GM12878 (cell line): ENCODE data around the gene CADPS. TPM values are rescaled to one million over a fixed set of nuclear protein-coding genes. Genes with fewer than 3 reads are reported as not detected.

ENCODE experiments used
- ATAC-seq: fragments of 200-7000 bp; cut with Tn5 transposase; 3 replicates; pipeline ENCODE4 v1.9.1; 2020; ENCODE audit warnings: mild to moderate bottlenecking, moderate library complexity
- BruUV-seq: library from RNA; stranded (reverse); fragments of 400-500 nt; replicated peaks from 2 replicates; lab custom pipeline; 2021; lab: Mats Ljungman, UMichigan
- CTCF ChIA-PET: fragments of 300-600 bp; sonication (Branson Sonifier 250); formaldehyde crosslinking; extraction: SDS; loops from one replicate; lab custom pipeline; 2021; ENCODE audit warnings: inconsistent platforms; lab: Yijun Ruan, JAX
- POLR2A ChIA-PET: fragments of 350-600 bp; formaldehyde crosslinking; extraction: SDS; loops from one replicate; lab custom pipeline; 2021; ENCODE audit warnings: inconsistent platforms; lab: Charles Lee
- RAD21 ChIA-PET: fragments of 300-600 bp; sonication (Branson Sonifier 250); formaldehyde crosslinking; loops from one replicate; lab custom pipeline; 2023; ENCODE audit warnings: antibody characterized with exemption; ENCODE audit not compliant: unreplicated experiment; lab: Charles Lee
- SMC1A ChIA-PET: fragments of 300-600 bp; sonication (Branson Sonifier 250); formaldehyde crosslinking; loops from one replicate; lab custom pipeline; 2023; ENCODE audit not compliant: unreplicated experiment, uncharacterized antibody; lab: Charles Lee
- DNase-seq: peaks from one replicate; pipeline ENCODE4 v3.0.0-alpha.2; 2011; ENCODE audit warnings: low read depth, low spot score
- FAIRE-seq: peaks from 3 replicates; lab custom pipeline; 2011; peaks lifted over from hg19 to GRCh38; lab: Jason Lieb, UNC
- H2AFZ ChIP-seq: 2 replicates; pipeline ENCODE4 v1.6.0; 2011; ENCODE audit warnings: low read depth, low read length, control low read depth; ENCODE audit not compliant: control insufficient read depth
- H3K27ac ChIP-seq: 2 replicates; pipeline ENCODE4 v1.5.1; 2011; ENCODE audit warnings: control low read depth; ENCODE audit not compliant: control insufficient read depth, insufficient read depth
- H3K27me3 ChIP-seq, 2 experiments: replicated peaks in 1 of 2; 2 replicates each; pipeline versions ENCODE4 v1.6.0 to v1.6.1; 2011; ENCODE audit warnings: low read length in 1 of 2; ENCODE audit not compliant: control insufficient read depth in 2 of 2, insufficient read depth in 2 of 2
- H3K36me3 ChIP-seq, 2 experiments: 2 replicates each; pipeline ENCODE4 v1.5.1; 2011; ENCODE audit warnings: low read length in 1 of 2; ENCODE audit not compliant: control insufficient read depth in 2 of 2, insufficient read depth in 2 of 2
- H3K4me1 ChIP-seq: 2 replicates; pipeline ENCODE4 v1.6.1; 2011; ENCODE audit warnings: mild to moderate bottlenecking, low read length, moderate library complexity, mixed read lengths; ENCODE audit not compliant: control insufficient read depth, insufficient read depth
- H3K4me2 ChIP-seq: 2 replicates; pipeline ENCODE4 v1.6.0; 2011; ENCODE audit warnings: control low read depth; ENCODE audit not compliant: control insufficient read depth, insufficient read depth
- H3K4me3 ChIP-seq: fragments of 200-600 bp; sonication (generic); 2 replicates; pipeline ENCODE4 v1.5.1; 2016
- H3K79me2 ChIP-seq: 2 replicates; pipeline ENCODE4 v1.6.0; 2011; ENCODE audit warnings: low read length; ENCODE audit not compliant: control insufficient read depth, insufficient read depth
- H3K9ac ChIP-seq: 2 replicates; pipeline ENCODE4 v1.8.0; 2011; ENCODE audit warnings: low read length, control low read depth, mixed read lengths; ENCODE audit not compliant: control insufficient read depth, insufficient read depth
- H3K9me3 ChIP-seq: replicated peaks from 3 replicates; pipeline ENCODE4 v1.5.1; 2011; ENCODE audit warnings: mild to moderate bottlenecking, low read length; ENCODE audit not compliant: control insufficient read depth, insufficient read depth
- H4K20me1 ChIP-seq: 2 replicates; pipeline ENCODE4 v1.6.0; 2011; ENCODE audit not compliant: control insufficient read depth, insufficient read depth
- BMI1 ChIP-seq: fragments of 450-650 bp; IDR thresholded peaks from 2 replicates; pipeline ENCODE4 v1.6.1; 2016; ENCODE audit warnings: mild to moderate bottlenecking, moderate library complexity, borderline replicate concordance
- PML ChIP-seq: IDR thresholded peaks from 2 replicates; pipeline ENCODE4 v1.6.1; 2012; ENCODE audit warnings: low read length, inconsistent platforms
- SMC3 ChIP-seq: IDR thresholded peaks from 2 replicates; pipeline ENCODE4 v1.6.1; 2011; ENCODE audit warnings: low read length, improper control_type of control experiment, borderline replicate concordance
- WGBS: methylation state at CpG from one replicate; pipeline ENCODE4 v1.1.6; 2016; ENCODE audit warnings: low lambda C conversion rate; ENCODE audit not compliant: insufficient replicate concordance, insufficient coverage; ENCODE audit errors: missing lambda C conversion rate; 5-methylcytosine and 5-hydroxymethylcytosine counted together
- in situ Hi-C: fragments of 300-500 bp; cut with MboI; formaldehyde crosslinking; loops from 9 replicates; pipeline ENCODE4 v1.14.3; 2018; ENCODE audit warnings: mixed read lengths
- intact Hi-C: fragments of 100-400 bp; cut with micrococcal nuclease; formaldehyde crosslinking; loops from one replicate; pipeline ENCODE4 v1.14.2; 2022; ENCODE audit not compliant: unreplicated experiment
- polyA plus RNA-seq, 11 experiments: library from polyadenylated mRNA; depleted of rRNA in 4 of 11; unstranded in 6 of 11; stranded (reverse) in 5 of 11; fragments of >200 nt; fragmentation: Nextera tagmentation in 4 of 11; fragmentation: Illumina TruSeq in 1 of 11; extraction: Ambion mirVana in 4 of 11; extraction: Trizol in 1 of 11; gene quantifications; 1 replicate in 1 of 11; 2 replicates in 10 of 11; pipeline versions ENCODE4 v1.2.1 to v1.2.3, GENCODE V29; 2011 to 2016; ENCODE audit warnings: inconsistent platforms in 2 of 11, missing spikeins in 2 of 11, low read depth in 1 of 11
- total RNA-seq, 4 experiments: library from RNA; depleted of rRNA in 3 of 4; stranded (reverse); fragments of >200 nt in 3 of 4; fragmentation: Illumina TruSeq in 1 of 4; extraction: Trizol in 1 of 4; gene quantifications; 2 replicates each; pipeline versions ENCODE4 v1.2.1 to v1.2.3, GENCODE V29; 2013 to 2021
- TF ChIP-seq, protein P1 (sequence below): fragments of 450-650 bp; IDR thresholded peaks from 2 replicates; pipeline ENCODE4 v1.6.1; 2017; ENCODE audit warnings: mild to moderate bottlenecking, moderate library complexity

Gene CADPS
- total and polyA plus RNA-seq, 10 of the 15 experiments (the other 5 are each of a cell fraction or from before 2014, with no cell fraction given), result 0.20 TPM; not detected in 9

- Histone ChIP-seq H4K20me1 (no peaks in the 10 kb centered on the region), H3K9ac (no peak overlapping the region), H2AFZ (no peak overlapping the region), H3K4me1 (no peaks in the 10 kb centered on the region), H3K9me3 (no peaks in the 10 kb centered on the region), H3K4me2 (no peak overlapping the region), H3K4me3 (no peak overlapping the region), H3K36me3 (no peaks in the 10 kb centered on the region), H3K79me2 (no peaks in the 10 kb centered on the region), H3K27me3 (no peaks in the 10 kb centered on the region), H3K27ac (no peak overlapping the region)
- in situ Hi-C loops, result no loop called here
- FAIRE-seq (no peak), DNase-seq (no peak), ATAC-seq (no peak)
- TF ChIP-seq PML, result no peak
- no peak for TF ChIP-seq BMI1
- TF ChIP-seq SMC3, result no peak
- TF ChIP-seq, protein P1, sequence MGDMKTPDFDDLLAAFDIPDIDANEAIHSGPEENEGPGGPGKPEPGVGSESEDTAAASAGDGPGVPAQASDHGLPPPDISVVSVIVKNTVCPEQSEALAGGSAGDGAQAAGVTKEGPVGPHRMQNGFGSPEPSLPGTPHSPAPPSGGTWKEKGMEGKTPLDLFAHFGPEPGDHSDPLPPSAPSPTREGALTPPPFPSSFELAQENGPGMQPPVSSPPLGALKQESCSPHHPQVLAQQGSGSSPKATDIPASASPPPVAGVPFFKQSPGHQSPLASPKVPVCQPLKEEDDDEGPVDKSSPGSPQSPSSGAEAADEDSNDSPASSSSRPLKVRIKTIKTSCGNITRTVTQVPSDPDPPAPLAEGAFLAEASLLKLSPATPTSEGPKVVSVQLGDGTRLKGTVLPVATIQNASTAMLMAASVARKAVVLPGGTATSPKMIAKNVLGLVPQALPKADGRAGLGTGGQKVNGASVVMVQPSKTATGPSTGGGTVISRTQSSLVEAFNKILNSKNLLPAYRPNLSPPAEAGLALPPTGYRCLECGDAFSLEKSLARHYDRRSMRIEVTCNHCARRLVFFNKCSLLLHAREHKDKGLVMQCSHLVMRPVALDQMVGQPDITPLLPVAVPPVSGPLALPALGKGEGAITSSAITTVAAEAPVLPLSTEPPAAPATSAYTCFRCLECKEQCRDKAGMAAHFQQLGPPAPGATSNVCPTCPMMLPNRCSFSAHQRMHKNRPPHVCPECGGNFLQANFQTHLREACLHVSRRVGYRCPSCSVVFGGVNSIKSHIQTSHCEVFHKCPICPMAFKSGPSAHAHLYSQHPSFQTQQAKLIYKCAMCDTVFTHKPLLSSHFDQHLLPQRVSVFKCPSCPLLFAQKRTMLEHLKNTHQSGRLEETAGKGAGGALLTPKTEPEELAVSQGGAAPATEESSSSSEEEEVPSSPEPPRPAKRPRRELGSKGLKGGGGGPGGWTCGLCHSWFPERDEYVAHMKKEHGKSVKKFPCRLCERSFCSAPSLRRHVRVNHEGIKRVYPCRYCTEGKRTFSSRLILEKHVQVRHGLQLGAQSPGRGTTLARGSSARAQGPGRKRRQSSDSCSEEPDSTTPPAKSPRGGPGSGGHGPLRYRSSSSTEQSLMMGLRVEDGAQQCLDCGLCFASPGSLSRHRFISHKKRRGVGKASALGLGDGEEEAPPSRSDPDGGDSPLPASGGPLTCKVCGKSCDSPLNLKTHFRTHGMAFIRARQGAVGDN, result no peak
- no TSS peak for BruUV-seq
- ChIA-PET POLR2A (no interaction called here), SMC1A (interaction anchor here (0.7 kb wide), 1 partner anchor 120 kb away, joined by 3 read pairs; no protein-coding TSS in a partner anchor), CTCF (interaction anchor here (0.6 kb wide), 1 partner anchor 542 kb away, joined by 4 read pairs; no protein-coding TSS in a partner anchor), RAD21 (no interaction called here)
- intact Hi-C loops, result no loop called here
- 9% methylated on average over 1 of the region's 1 CpG for WGBS
Measured at GRCh38 chr3:62785384-62785783, 89.8 kb downstream of the CADPS start.
